Stimulated activated CD8-positive, alpha-beta memory T cell treated with anti-CD3 and anti-CD28 coated beads, Interleukin-12 subunit alpha, Interleukin-12 subunit beta, amount 100 ng/mL, for 4 hours (primary cell): ENCODE data around the gene ZGPAT.

Experiments
- DNase-seq: peaks from one replicate; pipeline ENCODE4 v3.0.0-alpha.2; 2020; ENCODE audit warnings: low read depth

Gene ZGPAT

GRCh38 chr20:63678667-63679465 is 29.0 kb upstream of the ZGPAT start:
- no peak for DNase-seq

GRCh38 chr20:63679799-63680305 is 28.0 kb upstream of the ZGPAT start:
- DNase-seq: no peak

GRCh38 chr20:63680427-63680826 is 27.4 kb upstream of the ZGPAT start:
- no peak for DNase-seq

GRCh38 chr20:63680857-63681608 is 26.8 kb upstream of the ZGPAT start:
- DNase-seq: no peak

GRCh38 chr20:63681609-63682142 is 26.2 kb upstream of the ZGPAT start:
- DNase-seq: no peak

- no peak for DNase-seq
Observed at GRCh38 chr20:63682384-63683139, 25.3 kb upstream of the ZGPAT start.

- DNase-seq: no peak
Observed at GRCh38 chr20:63685269-63686026, 22.4 kb upstream of the ZGPAT start.

- no peak for DNase-seq
Observed at GRCh38 chr20:63686094-63686491, 21.7 kb upstream of the ZGPAT start.

GRCh38 chr20:63686492-63687321 is 21.1 kb upstream of the ZGPAT start:
- DNase-seq: peak; percentile 25

GRCh38 chr20:63687419-63688178 is 20.2 kb upstream of the ZGPAT start:
- no peak for DNase-seq

- DNase-seq: no peak
Observed at GRCh38 chr20:63688228-63689045, 19.4 kb upstream of the ZGPAT start.

- no peak for DNase-seq
Observed at GRCh38 chr20:63689046-63690002, 18.5 kb upstream of the ZGPAT start.

GRCh38 chr20:63690003-63690897 is 17.6 kb upstream of the ZGPAT start:
- no peak for DNase-seq

GRCh38 chr20:63690898-63691710 is 16.7 kb upstream of the ZGPAT start:
- DNase-seq: no peak

- DNase-seq: no peak
Observed at GRCh38 chr20:63691711-63692435, 16.0 kb upstream of the ZGPAT start.
